IMR-90 (cell line): Measurements from ENCODE around the gene ABTB1.

Experiments
- BHLHE40 ChIP-seq: fragments of 150-350 bp; IDR thresholded peaks from 2 replicates; pipeline ENCODE4 v1.6.1; 2016; ENCODE audit warnings: mild to moderate bottlenecking, low read depth, low read length
- CEBPB ChIP-seq: IDR thresholded peaks from 2 replicates; pipeline ENCODE4 v1.6.1; 2012; ENCODE audit warnings: low read depth, low read length, improper control_type of control experiment
- CHD1 ChIP-seq: IDR thresholded peaks from 2 replicates; pipeline ENCODE4 v1.6.1; 2012; ENCODE audit warnings: low read depth, low read length, improper control_type of control experiment
- FOS ChIP-seq: fragments of 150-350 bp; IDR thresholded peaks from 2 replicates; pipeline ENCODE4 v1.6.1; 2016; ENCODE audit warnings: low read depth, low read length
- MAFK ChIP-seq: IDR thresholded peaks from 2 replicates; pipeline ENCODE4 v1.6.1; 2012; ENCODE audit warnings: low read depth, low read length, improper control_type of control experiment
- MAZ ChIP-seq: IDR thresholded peaks from 2 replicates; pipeline ENCODE4 v1.6.1; 2012; ENCODE audit warnings: low read depth, mild to moderate bottlenecking, low read length, improper control_type of control experiment, moderate library complexity, borderline replicate concordance
- NFE2L2 ChIP-seq: fragments of 150-350 bp; IDR thresholded peaks from 2 replicates; pipeline ENCODE4 v1.6.1; 2016; ENCODE audit warnings: low read depth, mild to moderate bottlenecking, low read length
- POLR2A ChIP-seq: IDR thresholded peaks from 2 replicates; pipeline ENCODE4 v1.6.1; 2012; ENCODE audit warnings: mild to moderate bottlenecking, low read depth, low read length
- RCOR1 ChIP-seq: IDR thresholded peaks from 2 replicates; pipeline ENCODE4 v1.6.1; 2012; ENCODE audit warnings: mild to moderate bottlenecking, low read length, improper control_type of control experiment; ENCODE audit not compliant: insufficient replicate concordance
- RFX5 ChIP-seq: IDR thresholded peaks from 2 replicates; pipeline ENCODE4 v1.8.0; 2012; ENCODE audit warnings: low read depth, mild to moderate bottlenecking, low read length, moderate library complexity
- SMC3 ChIP-seq: fragments of 150-350 bp; IDR thresholded peaks from 2 replicates; pipeline ENCODE4 v1.6.1; 2016; ENCODE audit warnings: low read depth, mild to moderate bottlenecking, antibody characterized with exemption, low read length, moderate library complexity
- TF ChIP-seq, protein P1 (sequence below): conservative IDR thresholded peaks from 2 replicates; pipeline ENCODE4 v1.5.1; 2012; ENCODE audit warnings: mild to moderate bottlenecking, low read depth, low read length, improper control_type of control experiment
- TF ChIP-seq, protein P2 (sequence below): fragments of 150-350 bp; IDR thresholded peaks from 2 replicates; pipeline ENCODE4 v1.6.1; 2017; ENCODE audit warnings: mild to moderate bottlenecking, antibody characterized with exemption, low read length, low read depth
- TF ChIP-seq, protein P3 (sequence below): fragments of 150-350 bp; IDR thresholded peaks from 2 replicates; pipeline ENCODE4 v1.6.1; 2016; ENCODE audit warnings: low read depth, mild to moderate bottlenecking, low read length, moderate library complexity, borderline replicate concordance

- TF ChIP-seq, protein P1, sequence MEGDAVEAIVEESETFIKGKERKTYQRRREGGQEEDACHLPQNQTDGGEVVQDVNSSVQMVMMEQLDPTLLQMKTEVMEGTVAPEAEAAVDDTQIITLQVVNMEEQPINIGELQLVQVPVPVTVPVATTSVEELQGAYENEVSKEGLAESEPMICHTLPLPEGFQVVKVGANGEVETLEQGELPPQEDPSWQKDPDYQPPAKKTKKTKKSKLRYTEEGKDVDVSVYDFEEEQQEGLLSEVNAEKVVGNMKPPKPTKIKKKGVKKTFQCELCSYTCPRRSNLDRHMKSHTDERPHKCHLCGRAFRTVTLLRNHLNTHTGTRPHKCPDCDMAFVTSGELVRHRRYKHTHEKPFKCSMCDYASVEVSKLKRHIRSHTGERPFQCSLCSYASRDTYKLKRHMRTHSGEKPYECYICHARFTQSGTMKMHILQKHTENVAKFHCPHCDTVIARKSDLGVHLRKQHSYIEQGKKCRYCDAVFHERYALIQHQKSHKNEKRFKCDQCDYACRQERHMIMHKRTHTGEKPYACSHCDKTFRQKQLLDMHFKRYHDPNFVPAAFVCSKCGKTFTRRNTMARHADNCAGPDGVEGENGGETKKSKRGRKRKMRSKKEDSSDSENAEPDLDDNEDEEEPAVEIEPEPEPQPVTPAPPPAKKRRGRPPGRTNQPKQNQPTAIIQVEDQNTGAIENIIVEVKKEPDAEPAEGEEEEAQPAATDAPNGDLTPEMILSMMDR = no peak
- TF ChIP-seq FOS (no peak), POLR2A (no peak), CEBPB (no peak), CHD1 (no peak), SMC3 (no peak), MAZ (no peak), NFE2L2 (no peak), MAFK (no peak), RFX5 (no peak), RCOR1 (no peak), BHLHE40 (no peak)
- TF ChIP-seq, protein P2, sequence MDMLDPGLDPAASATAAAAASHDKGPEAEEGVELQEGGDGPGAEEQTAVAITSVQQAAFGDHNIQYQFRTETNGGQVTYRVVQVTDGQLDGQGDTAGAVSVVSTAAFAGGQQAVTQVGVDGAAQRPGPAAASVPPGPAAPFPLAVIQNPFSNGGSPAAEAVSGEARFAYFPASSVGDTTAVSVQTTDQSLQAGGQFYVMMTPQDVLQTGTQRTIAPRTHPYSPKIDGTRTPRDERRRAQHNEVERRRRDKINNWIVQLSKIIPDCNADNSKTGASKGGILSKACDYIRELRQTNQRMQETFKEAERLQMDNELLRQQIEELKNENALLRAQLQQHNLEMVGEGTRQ = no peak
- TF ChIP-seq, protein P3, sequence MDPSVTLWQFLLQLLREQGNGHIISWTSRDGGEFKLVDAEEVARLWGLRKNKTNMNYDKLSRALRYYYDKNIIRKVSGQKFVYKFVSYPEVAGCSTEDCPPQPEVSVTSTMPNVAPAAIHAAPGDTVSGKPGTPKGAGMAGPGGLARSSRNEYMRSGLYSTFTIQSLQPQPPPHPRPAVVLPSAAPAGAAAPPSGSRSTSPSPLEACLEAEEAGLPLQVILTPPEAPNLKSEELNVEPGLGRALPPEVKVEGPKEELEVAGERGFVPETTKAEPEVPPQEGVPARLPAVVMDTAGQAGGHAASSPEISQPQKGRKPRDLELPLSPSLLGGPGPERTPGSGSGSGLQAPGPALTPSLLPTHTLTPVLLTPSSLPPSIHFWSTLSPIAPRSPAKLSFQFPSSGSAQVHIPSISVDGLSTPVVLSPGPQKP = no peak
These were observed 42.1 kb downstream of the ABTB1 start for GRCh38 chr3:127714866-127715265.
